Stimulated activated CD8-positive, alpha-beta memory T cell treated with anti-CD3 and anti-CD28 coated beads, Interleukin-4, amount 100 ng/mL, for 24 hours (primary cell): ENCODE data around the gene CCNF.

Experiments used
- DNase-seq: peaks from one replicate; pipeline ENCODE4 v3.0.0-alpha.2; 2020; ENCODE audit warnings: low read depth

The CCNF gene

GRCh38 chr16:2486645-2487516, 57.6 kb downstream of the CCNF start:
- DNase-seq = peak; percentile 59

GRCh38 chr16:2487517-2487842, 58.2 kb downstream of the CCNF start:
- DNase-seq = no peak

GRCh38 chr16:2487903-2488531, 58.8 kb downstream of the CCNF start:
- no peak for DNase-seq

GRCh38 chr16:2489581-2489980, 60.3 kb downstream of the CCNF start:
- no peak for DNase-seq

GRCh38 chr16:2490190-2491105, 61.2 kb downstream of the CCNF start:
- no peak for DNase-seq

- no peak for DNase-seq
Observed at GRCh38 chr16:2492292-2492691, 63.0 kb downstream of the CCNF start.

GRCh38 chr16:2493605-2494004, 64.4 kb downstream of the CCNF start:
- no peak for DNase-seq

- no peak for DNase-seq
Observed at GRCh38 chr16:2494616-2495015, 65.4 kb downstream of the CCNF start.

- DNase-seq = no peak
Observed at GRCh38 chr16:2495041-2495440, 65.8 kb downstream of the CCNF start.

- DNase-seq = no peak
Observed at GRCh38 chr16:2496223-2497115, 67.2 kb downstream of the CCNF start.

- no peak for DNase-seq
Observed at GRCh38 chr16:2497116-2497630, 67.9 kb downstream of the CCNF start.

- no peak for DNase-seq
Observed at GRCh38 chr16:2497695-2498484, 68.6 kb downstream of the CCNF start.

- DNase-seq = no peak
Observed at GRCh38 chr16:2498531-2499253, 69.4 kb downstream of the CCNF start.

GRCh38 chr16:2499454-2499853, 70.2 kb downstream of the CCNF start:
- DNase-seq = no peak

GRCh38 chr16:2499890-2500429, 70.7 kb downstream of the CCNF start:
- no peak for DNase-seq

GRCh38 chr16:2500430-2500917, 71.2 kb downstream of the CCNF start:
- DNase-seq = no peak

- peak; percentile 73 for DNase-seq
Observed at GRCh38 chr16:2500918-2501750, 71.9 kb downstream of the CCNF start.
